ENCODE data around the gene GIPC3.
A peak's percentile ranks its signal among the peaks of the same experiment; 100 is the strongest.
"Not testable (repeated sequence)": the region's sequence is repeated elsewhere in the genome, so short reads cannot be mapped to it uniquely, and the experiment has no call there.

Gene GIPC3

DNA sequence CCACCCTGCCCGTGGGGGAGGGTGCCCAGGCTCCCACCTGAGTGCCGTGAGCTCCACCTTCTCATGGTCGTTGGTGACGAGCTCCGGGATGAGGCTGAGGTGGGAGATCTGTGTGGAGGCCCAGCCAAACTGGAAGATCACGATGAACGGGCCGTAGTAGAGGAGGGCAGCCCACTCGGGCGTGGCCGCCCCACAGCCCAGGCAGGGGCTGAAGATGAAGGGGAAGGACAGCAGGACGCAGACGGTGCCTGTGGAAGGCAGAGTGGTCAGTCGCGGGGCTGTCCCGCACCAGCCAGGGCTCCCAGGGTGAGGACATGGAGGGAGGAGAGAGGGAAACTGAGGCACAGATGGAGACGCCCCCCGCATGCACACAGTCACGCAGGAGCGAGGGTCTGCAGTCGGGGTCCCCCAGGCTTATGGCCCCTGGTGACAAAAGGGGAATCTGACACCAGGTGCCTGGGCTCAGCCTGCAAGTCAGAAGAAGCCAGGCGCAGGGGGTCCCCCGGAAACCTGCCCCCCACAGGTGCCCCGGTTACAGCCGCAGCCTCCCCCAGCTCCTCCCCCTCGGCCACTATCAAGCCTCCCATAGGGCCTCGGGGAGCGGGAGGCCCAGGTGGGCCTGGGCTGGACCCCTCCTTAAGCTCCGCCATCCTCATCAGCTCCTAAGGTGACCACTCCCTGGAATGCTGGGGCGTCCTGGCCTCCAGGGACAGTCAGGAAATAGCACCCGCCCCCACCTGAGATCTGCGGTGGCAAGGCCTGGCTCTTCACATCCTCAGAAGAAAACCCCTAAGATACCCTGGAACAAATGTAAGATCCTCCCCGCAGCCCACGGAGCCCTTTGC, 34.1 kb upstream of the GIPC3 start:
- no peak for DNase-seq

DNA sequence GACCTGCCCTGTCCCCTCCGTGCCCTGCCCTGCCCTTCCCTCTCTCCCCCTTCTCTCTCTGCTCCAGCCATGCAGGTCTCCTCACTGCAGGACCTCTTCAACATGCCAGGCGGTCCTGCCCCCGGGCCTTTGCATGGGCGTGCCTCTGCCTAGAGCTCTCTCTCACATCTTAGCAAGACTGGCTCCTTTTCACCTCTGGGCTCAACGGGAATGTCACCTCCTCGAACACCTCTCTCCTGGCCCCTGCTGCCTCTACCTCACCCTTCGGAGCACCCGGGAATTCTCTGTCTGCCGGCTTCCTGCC, 33.5 kb upstream of the GIPC3 start:
- no peak for DNase-seq

DNA sequence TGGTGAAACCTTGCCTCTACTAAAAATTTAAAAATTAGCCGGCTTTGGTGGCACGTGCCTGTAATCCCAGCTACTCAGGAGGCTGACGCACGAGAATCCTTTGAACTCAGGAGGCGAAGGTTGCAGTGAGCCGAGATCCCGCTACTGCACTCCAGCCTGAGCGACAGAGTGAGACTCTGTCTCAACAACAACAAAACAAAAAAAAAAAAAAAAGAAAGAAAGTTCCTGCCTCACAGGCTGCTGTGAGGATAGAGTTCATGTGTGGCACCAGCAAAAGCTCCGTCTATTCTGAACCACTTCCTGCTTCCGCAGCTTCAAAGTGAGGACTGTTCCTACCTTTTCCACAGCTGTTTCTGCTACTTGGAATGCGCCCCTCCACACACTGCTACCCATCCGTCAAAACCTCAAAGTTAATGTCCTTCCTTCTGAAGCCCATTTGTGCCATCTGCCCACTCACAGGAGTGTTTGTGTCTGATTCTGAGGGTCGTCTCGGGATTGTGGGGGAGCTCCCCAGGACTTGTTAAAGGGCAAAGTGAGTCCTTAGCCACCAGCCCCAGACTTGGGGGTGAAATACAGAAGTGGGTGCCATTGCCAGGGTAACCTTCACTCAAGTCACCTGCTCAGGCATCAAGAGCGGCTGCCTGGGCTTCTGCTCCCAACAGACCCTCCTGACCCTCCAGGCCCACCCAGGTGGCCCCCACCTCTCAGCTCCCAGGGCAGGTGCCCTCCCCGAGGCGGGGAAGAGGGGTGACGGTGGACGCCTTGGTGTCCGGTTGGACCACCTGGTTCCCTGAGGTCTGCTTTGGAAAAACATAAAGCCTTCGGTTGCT, 30.8 kb upstream of the GIPC3 start:
- DNase-seq: no peak

DNA sequence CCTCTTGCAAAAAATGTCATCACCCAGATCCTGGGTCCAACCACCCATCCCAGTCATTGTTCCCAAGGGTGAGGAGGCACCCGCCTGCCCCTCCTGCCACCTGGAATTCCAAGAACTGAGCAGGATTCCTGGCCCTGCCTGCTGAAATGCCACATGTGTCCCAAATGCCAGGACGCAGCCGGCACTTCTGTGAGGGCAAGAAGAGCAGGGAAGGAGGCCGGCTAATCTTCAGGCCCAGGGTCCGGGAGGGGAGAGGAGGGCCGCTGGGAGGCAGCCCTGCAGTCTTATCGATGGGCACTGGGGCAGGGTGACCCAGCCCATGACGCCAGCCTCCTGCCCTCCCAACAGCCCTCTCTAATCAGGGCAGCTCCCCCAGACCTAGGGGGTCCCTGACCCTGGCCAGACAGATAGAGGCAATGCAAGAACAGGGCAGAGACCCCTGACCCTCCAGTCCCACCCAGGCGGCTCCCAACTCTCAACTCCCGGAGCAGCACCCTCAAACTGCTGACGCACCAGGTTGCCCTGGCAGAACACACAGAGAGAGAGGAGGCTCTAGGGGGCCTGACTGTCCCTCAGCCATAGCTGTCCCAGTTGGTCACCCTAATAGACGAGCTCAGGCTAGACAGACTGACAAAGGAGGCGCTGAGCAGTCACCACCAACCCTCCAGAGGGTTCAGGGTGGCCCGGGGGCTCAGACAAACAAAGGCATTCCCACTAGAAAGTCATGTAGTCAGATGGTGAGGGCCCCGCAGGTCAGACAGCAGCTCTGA, 29.4 kb upstream of the GIPC3 start:
- no peak for DNase-seq

DNA sequence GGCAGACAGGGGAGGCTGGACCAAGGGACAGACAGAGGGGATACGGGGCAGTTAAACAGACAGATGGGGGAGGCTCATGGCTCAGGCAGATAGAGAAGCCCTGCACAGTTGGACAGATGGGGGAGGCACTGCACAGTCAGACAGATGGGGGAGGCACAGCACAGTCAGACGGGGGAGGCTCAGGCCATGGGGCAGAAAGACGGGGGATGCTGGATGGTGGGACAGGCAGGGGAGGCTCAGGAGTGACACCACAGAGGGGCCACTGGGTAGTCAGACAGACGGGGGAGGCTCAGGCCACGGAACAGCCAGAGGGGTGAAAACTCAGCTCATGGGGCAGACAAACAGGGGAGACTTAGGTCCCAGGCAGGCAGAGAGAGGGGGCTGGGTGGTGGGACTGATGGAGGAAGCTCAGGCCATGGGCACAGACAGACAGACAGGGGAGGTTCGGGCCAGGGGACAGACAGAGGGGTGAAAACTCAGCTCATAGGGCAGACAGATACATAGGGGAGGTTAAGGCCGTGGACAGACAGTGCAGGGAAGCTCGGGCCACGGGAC, 28.8 kb upstream of the GIPC3 start:
- DNase-seq: no peak

DNA sequence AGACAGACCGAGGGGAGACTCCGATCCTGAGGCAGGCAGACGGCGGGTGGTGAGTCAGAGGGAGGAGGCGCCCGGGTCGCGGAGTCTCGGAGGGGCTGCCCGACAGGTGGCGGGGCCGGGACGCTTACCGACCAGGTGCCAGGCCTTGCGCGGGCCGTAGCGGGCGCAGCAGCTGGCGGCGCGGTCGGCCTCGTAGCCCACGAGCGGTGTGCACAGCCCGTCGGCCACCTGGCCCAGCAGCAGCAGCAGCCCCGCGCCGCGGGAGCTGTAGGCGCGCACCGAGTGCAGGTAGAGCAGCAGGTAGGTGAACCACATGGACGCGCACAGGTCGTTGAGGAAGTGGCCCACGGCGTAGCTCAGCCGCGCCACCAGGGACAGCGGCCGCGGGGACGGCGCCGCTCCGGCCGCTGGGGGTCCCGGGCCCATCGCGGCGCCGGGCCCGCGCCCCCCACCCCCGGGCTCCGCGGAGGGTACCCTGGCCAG, 28.3 kb upstream of the GIPC3 start:
- DNase-seq: no peak

DNA sequence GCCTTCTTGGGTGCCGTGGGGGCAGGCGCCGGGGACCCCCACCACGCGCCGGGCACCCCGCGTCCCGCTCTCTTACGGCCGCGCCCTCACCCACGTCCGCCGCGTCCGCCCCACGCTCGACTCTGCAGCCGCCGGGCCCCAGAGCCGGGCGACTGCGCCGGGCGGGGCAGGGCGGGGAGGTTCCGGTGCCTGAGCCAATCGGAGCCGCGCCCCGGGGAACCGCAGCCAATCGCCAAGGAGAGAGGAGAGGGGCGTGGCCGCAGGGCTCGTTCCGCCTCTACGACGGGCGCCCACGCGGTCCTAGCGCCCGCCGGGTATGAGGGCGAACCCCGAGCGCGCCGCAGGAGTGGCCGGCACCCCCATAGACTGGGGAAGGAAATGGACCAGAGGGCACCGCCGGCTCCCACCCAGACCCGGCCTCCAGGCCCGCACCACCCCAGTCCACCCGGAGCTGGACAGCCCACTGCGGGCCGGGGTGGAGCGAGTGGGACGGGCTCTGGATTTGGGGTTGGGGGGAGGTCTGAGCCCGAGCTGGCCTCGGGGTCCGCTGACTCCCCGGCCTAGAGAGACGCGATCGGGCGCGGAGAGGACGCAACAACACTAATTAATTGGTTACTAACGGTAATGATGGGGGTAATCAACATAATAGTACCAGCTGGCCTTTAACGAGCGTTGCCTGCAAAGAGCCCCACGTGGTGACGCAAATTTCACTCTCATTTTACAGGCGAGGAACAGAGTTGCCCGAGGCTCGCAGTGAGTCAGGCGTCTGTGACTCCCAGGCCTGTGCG, 27.6 kb upstream of the GIPC3 start, which contains the start of gene MFSD12:
Gene MFSD12, minus strand, starts transcription at position 126 of the 788 bp plus-strand sequence. CDS start 183 bp downstream, outside the sequence.
- DNase-seq: peak; percentile 90

DNA sequence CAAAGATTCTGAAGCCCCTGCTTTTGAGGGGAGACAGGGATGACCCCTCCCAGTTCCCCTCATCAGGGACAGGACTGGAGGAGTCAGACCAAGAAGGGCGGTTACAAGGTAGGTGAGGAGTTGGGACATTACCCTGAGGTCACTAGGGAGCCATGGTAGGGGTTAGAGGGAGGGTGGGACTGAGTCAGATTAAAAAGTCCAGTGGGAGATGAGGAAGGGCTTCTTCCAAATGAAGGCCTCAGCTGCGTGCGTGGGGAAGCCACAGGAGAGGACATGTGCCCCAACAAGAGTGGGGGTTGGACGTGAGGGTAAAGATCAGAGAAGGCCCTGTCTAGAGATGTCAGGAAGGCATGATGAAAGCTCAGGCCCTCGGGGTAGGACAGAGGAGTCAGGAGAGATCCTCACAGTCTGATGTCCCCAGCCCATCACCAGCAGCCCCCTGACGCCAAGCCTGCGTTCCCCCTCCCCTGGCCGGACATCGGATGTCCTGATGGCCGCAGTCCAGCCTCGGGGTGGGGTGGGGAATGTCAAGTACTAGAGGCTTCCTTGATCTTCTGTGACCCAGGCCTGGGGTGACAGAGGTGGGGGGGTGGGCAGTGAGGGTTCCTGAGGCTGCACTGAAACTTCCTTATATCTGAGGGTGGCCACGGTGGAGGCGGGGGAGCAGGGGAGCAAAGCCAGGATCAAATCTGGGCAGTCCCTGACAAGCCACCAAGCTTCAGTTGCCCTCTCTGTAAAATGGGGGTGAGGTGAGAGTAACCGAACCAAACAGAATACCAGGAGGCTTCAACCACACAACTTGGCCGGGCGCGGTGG, 21.4 kb upstream of the GIPC3 start:
- DNase-seq: no peak

DNA sequence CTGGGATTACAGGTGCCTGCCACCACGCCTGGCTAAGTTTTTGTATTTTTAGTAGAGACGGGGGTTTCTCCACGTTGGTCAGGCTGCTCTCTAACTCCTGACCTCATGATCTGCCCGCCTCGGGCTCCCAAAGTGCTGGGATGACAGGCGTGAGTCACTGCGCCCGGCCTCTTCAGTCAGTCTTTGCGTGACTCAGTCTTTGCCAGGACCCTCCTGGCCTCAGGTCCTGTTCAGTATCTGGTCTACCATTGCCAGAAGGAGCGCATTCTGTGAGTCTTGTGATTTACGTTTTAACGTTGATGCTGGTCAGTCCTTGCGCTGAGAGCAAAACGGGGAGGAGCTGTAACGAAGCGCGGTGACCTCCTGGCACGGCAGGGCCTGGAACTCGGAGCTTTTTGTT, 20.1 kb upstream of the GIPC3 start:
- no peak for DNase-seq

DNA sequence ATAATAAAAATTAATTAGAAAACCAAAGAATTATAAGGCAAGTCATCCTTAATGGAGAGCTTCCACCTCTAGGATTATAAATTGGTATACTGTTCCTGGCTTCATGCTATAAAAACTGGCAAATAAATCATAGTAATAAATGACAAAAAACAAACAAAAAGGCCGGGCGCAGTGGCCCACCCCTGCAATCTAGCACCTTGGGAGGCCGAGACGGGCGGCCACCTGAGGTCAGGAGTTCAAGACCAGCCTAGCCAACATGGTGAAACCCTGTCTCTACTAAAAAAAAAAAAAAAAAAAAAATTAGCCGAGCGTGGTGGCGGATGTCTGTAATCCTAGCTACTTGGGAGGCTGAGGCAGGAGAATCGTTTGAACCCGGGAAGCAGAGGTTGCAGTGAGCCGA, 15.2 kb upstream of the GIPC3 start:
- not testable (repeated sequence) for DNase-seq

DNA sequence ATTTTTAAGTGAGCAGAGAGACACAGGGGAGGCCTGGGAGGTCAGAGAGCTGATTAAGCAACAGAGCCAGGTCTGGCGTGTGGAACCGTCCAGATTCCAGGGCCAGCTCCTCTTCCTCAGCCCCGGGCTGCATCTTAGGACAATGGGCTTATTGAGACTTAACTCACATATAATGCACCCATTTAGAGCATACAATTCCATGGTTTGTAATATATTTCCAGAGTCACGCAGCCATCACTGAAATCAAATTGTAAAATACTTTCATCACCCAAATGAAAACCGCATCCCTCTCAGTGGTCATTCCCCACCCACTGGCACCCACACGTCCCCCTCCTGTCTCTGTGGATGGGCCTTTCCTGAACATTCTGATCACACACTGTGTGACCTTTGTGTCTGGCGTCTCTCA, 14.7 kb upstream of the GIPC3 start:
- no peak for DNase-seq

DNA sequence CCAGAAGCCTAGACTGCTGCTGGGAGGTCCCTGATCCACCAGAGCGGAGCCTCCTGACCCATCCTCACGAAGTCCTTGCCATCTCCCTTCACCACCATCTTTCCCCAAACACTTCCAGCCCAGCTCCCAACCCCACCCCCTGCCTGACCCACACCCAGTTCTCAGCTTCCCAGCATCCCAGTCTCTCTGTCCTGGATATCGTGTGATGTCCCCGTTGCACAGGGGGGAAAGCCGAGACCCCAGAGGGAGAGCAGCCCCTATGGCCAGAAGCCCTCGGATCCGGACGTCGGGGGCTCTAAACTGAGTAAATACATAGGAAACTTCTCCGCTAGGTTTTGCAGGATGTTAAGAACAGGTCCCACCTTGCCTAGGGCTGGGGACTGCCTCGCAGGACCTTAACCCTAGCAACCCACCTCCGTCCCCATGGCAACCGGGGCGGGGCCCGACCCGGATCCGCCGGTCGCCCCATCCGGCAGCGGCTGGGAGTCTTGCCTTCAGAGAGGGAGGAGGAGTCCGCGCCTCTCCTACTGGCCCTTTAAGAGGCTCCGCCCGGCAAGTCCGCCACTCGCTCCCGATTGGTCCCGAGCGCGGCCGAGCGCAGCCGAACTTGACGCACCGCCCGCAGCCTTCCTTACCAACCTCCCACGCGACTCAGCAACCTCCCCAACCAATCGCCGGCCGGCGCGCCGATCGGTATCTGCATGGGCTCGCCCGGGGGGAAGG, 13.0 kb upstream of the GIPC3 start:
- DNase-seq: peak; percentile 99

DNA sequence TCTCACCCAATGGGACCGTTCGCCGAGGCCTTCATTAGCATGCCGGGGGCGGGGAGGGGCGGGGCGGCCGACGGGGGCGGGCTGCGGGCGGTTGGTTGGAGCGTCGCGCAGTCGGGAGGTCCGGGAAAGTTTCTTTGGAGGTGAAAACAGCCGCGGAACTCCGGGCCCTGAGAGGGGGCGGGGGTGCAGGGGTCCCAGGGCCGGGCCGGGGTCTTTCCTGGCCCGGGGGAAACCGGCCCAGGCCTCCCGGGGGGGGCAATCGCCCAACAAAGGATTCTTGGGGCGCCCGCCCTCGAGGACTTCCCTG, 12.5 kb upstream of the GIPC3 start, which contains the start of gene HMG20B:
Gene HMG20B, plus strand, starts transcription at position 90 of the 307 bp plus-strand sequence. CDS start 366 bp downstream, outside the sequence.
- no peak for DNase-seq

DNA sequence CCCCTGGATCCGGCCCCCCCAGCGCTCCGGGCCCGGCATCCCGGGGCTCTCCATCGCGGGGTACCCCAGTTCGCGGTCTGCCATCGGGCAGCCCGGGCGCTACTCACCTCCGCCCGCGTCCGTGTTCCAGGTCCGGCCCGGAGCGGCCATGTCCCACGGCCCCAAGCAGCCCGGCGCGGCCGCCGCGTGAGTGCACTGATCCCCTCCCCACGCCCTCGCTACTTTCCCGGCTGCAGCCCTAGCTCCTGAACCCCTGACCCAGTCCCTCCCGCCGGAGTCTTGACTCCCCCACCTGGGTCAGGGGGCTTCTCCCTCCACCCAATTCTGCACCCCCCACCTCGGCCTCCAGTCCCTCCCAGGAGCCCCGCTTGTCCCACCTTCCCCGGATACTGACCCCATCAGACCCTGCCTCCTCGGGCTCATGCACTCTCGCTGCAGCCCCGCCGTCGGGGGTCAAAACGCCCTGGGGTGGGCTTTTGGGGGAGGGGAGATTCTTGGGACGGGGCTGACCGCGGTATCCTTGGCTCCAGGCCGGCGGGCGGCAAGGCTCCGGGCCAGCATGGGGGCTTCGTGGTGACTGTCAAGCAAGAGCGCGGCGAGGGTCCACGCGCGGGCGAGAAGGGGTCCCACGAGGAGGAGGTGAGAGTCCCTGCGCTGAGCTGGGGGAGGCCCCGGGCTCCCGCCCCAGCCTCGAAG, 12.0 kb upstream of the GIPC3 start:
- DNase-seq: no peak

DNA sequence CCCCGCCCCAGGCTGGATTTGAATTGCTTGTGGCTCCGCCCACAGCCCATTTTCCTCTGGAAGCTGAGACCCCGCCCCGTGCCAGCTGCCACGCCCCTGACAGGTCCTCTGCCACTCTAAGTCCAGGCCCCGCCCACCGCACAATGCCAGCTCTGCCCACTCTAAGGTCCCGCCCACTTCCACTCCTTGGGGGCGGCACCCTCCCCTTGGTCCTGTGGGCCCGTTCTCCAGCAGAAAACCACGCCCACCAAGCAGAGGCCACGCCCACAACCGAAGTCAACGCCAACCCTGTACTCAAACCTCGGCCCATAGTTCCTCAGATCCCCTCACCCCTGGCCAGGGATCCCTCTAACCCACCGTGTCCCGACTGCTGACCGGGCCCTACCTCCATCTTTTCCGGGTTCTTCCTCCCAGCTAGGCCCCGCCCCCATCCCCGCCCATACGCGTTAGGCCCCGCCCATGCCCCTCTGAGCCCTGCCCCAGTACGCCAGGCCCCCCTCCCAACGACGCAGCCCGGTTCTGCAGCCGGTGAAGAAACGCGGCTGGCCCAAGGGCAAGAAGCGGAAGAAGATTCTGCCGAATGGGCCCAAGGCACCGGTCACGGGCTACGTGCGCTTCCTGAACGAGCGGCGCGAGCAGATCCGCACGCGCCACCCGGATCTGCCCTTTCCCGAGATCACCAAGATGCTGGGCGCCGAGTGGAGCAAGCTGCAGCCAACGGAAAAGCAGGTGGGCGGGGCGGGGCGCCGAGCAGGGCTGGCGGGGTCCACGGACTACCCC, 11.2 kb upstream of the GIPC3 start:
- DNase-seq: peak; percentile 75

DNA sequence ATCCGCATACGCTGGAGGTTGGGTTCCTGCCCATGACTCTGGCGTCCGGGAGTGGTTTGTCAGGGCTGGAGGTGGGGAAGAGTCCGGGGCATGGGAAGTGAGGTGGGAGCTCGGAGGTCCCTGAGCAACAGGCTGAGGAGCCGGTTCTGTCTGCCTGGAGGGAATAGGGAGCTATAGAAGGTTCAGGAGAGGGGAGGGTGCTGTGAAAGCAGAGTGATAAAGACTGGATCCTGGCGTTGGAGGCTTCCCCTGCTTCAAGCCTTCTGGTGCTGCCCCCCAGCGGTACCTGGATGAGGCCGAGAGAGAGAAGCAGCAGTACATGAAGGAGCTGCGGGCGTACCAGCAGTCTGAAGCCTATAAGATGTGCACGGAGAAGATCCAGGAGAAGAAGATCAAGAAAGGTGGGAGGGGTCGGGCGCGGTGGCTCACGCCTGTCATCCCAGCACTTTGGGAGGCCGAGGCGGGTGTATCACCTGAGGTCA, 10.0 kb upstream of the GIPC3 start:
- no peak for DNase-seq

DNA sequence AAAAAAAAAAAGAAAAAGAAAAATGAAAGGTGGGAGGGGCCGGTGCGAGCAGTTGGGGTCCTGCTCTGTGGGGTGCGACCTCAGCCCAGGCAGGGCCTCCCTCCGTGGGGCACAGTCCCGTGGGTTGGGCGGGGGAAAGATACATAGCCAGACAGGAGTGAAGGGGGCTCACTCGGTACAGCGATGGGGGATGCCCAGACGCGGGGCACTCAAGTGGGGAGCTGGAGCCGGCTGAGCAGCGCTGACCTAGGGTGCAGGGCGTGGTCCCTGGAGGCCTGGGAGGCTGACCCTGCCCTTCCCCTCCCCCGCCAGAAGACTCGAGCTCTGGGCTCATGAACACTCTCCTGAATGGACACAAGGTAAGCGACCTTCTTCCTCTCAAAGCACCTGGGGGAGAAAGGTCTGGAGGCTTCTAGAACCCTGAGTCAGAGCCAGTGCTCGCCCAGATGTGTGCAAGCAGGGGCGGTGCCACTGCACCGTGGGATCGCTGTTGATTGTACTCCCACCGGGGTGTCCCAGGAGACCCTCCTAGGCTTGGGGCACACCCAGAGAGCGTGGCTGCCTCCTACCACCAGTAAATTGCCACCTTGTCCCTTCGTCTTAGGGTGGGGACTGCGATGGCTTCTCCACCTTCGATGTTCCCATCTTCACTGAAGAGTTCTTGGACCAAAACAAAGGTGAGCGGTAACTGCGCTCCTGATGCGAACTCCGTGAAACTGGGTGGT, 9.2 kb upstream of the GIPC3 start:
- no peak for DNase-seq

Measured in NCI-H1092 (cell line).